Right lobe of liver (tissue), 6 donors: ENCODE measurements around the gene TAB2. TPM values are rescaled to one million over a fixed set of nuclear protein-coding genes. Genes with fewer than 3 reads are reported as not detected.

Source experiments
- ATAC-seq, 4 donors: fragments of 200-7000 bp; cut with Tn5 transposase; one replicate each; pipeline ENCODE4 v1.9.1; 2020; ENCODE audit warnings: mild to moderate bottlenecking in 4 of 4, moderate library complexity in 4 of 4
- DNase-seq, 3 donors: peaks; one replicate each; pipeline ENCODE4 v3.0.0-alpha.2; 2020
- H3K27ac ChIP-seq, 3 donors: fragments of 200-600 bp; one replicate each; pipeline ENCODE4 v1.8.0; 2022
- H3K27me3 ChIP-seq, 2 donors: fragments of 200-600 bp; one replicate each; pipeline ENCODE4 v1.8.0; 2022
- H3K36me3 ChIP-seq, 4 donors: fragments of 200-600 bp; sonication (generic) in 1 of 4; one replicate each; pipeline versions ENCODE4 v1.5.1 to v1.8.0; 2017 to 2022; ENCODE audit warnings: control low read depth in 1 of 4
- H3K4me1 ChIP-seq, 4 donors: fragments of 200-600 bp; sonication (generic) in 1 of 4; one replicate each; pipeline versions ENCODE4 v1.5.1 to v1.8.0; 2017 to 2022; ENCODE audit warnings: control low read depth in 1 of 4
- H3K4me3 ChIP-seq, 3 donors: fragments of 200-600 bp; one replicate each; pipeline ENCODE4 v1.8.0; 2022
- H3K9me3 ChIP-seq, 4 donors: fragments of 200-600 bp; sonication (generic) in 1 of 4; one replicate each; pipeline versions ENCODE4 v1.5.1 to v1.8.0; 2017 to 2022; ENCODE audit warnings: control low read depth in 1 of 4
- POLR2A ChIP-seq: fragments of 450-650 bp; IDR thresholded peaks from one replicate; pipeline ENCODE4 v1.6.1; 2017; ENCODE audit warnings: antibody characterized with exemption, mild to moderate bottlenecking
- WGBS: methylation state at CpG from one replicate; pipeline ENCODE4 v1.1.6; 2018; ENCODE audit warnings: low coverage, low lambda C conversion rate; ENCODE audit not compliant: insufficient coverage; ENCODE audit errors: missing lambda C conversion rate; 5-methylcytosine and 5-hydroxymethylcytosine counted together
- intact Hi-C, 2 donors: fragments of 100-400 bp; cut with DNase I; formaldehyde crosslinking; loops; one replicate each; pipeline versions ENCODE4 v1.11.2 to v1.14.1; 2022
- total RNA-seq, 6 experiments: library from RNA; depleted of rRNA in 2 of 6; stranded (reverse); fragments of >200 nt in 2 of 6; fragmentation: NEBNext Ultra II Directional in 3 of 6; extraction: Animal tissue kit (Norgen Biotek cat#: 25700) in 3 of 6; gene quantifications; one replicate each; pipeline versions ENCODE4 v1.1.0 to v1.2.4, GENCODE V29; 2016 to 2023
- TF ChIP-seq, protein P1 (sequence below), 4 donors: fragments of 200-600 bp in 3 of 4; fragments of 450-650 bp in 1 of 4; IDR thresholded peaks; one replicate each; pipeline versions ENCODE4 v1.5.1 to v1.8.0; 2016 to 2022; ENCODE audit warnings: antibody characterized with exemption in 4 of 4, mild to moderate bottlenecking in 2 of 4
- donor health status: DM: no; HTN: yes; CAD: no.
- donor health status: DM: no; HTN: no; CAD: no.
- donor health status: DM: no; HTN: no; CAD: no.
- donor health status: DM: no; HTN: yes; CAD: no.
- donor health status: DM: no; HTN: yes; CAD: no.

Gene TAB2
- total RNA-seq, 6 experiments from 2014 or later = 25.5 to 33.1 (median 30.2) TPM

DNA sequence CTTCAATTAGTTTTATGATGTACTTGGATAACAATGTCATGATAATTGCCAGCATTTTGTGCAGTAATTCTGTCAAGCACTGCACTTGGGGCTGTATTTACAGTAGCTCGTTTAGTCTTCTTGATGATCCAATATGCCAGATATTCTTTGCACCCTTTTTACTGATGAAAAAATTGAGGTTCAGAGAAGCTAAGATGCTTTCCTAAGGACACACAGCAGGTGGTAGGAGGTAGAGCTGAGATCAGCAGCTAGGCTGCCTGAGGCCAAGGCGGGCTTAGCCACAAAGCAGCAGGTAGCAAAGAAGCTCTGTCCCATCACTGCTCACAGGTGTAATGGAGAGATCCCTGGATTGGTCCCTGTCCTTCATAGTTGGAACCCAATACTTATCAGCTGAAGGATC lies 115.9 kb downstream of the TAB2 start:
- TF ChIP-seq POLR2A = no peak
- TF ChIP-seq, protein P1, sequence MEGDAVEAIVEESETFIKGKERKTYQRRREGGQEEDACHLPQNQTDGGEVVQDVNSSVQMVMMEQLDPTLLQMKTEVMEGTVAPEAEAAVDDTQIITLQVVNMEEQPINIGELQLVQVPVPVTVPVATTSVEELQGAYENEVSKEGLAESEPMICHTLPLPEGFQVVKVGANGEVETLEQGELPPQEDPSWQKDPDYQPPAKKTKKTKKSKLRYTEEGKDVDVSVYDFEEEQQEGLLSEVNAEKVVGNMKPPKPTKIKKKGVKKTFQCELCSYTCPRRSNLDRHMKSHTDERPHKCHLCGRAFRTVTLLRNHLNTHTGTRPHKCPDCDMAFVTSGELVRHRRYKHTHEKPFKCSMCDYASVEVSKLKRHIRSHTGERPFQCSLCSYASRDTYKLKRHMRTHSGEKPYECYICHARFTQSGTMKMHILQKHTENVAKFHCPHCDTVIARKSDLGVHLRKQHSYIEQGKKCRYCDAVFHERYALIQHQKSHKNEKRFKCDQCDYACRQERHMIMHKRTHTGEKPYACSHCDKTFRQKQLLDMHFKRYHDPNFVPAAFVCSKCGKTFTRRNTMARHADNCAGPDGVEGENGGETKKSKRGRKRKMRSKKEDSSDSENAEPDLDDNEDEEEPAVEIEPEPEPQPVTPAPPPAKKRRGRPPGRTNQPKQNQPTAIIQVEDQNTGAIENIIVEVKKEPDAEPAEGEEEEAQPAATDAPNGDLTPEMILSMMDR (IDR thresholded peaks at IDR 0.05) = no peak
- 43% methylated on average over 2 of the region's 2 CpGs for WGBS
- intact Hi-C loops = loop anchor here (10.0 kb wide), 2 partner anchors 349 to 409 kb away; no protein-coding TSS in a partner anchor

GRCh38 chr6:149433881-149434280 lies 116.4 kb downstream of the TAB2 start:
- H3K4me1 ChIP-seq = no peaks in the 10 kb centered on the region
- intact Hi-C loops = loop anchor here (10.0 kb wide), 2 partner anchors 349 to 409 kb away; no protein-coding TSS in a partner anchor

More for the DNA sequence above, 115.9 kb downstream of the TAB2 start:
- DNase-seq (no peak), ATAC-seq (no peak)
- Histone ChIP-seq H3K36me3 (no peaks in the 10 kb centered on the region), H3K27ac (no peak overlapping the region), H3K4me3 (no peak overlapping the region), H3K4me1 (no peaks in the 10 kb centered on the region), H3K27me3 (no peaks in the 10 kb centered on the region), H3K9me3 (no peaks in the 10 kb centered on the region)

DNA sequence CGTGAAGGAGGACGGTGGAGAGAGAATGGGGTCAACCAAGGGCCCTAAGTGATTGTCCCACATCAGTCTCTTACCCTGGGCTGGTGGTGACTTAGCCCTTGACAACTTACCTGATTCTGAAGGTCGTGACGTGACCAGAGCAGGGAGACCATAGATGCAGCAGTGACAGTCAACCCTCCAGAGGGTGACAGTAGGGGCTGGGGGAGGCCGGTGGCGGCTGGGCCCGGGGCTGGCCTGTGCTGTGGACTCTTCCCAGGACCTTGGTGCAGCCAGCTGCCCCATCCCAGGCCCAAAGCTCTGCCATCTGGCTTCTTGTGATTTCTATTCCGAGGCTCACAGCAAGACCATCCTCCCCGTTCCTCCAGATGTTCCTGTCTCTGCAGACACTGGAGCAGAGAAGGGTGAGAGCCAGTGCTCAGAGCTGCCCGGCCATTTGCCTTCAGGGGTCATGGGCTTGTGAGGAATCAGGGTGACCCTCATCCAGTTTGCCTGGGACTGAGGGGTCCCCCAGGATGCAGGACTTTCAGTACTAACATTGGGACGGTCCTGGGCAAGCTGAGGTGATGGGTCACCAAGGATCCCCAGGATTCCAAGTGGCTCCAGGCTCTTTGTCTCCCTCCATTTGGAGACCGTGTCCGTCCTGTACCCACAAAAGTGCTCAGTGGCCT lies 118.5 kb downstream of the TAB2 start:
- Histone ChIP-seq H3K27me3 (no peaks in the 10 kb centered on the region), H3K36me3 (no peaks in the 10 kb centered on the region), H3K4me1 (no peaks in the 10 kb centered on the region), H3K27ac (no peak overlapping the region), H3K9me3 (no peaks in the 10 kb centered on the region), H3K4me3 (no peak overlapping the region)
- WGBS = 86% methylated on average over 8 of the region's 13 CpGs
- intact Hi-C loops = loop anchor here (10.0 kb wide), 2 partner anchors 351 to 411 kb away; no protein-coding TSS in a partner anchor
- DNase-seq (no peak), ATAC-seq (no peak)
- no peak for TF ChIP-seq POLR2A
- TF ChIP-seq, protein P1 (IDR thresholded peaks at IDR 0.05) = no peak

More at GRCh38 chr6:149433881-149434280, 116.4 kb downstream of the TAB2 start:
- Histone ChIP-seq H3K27ac (no peak overlapping the region), H3K9me3 (no peaks in the 10 kb centered on the region), H3K4me3 (no peak overlapping the region), H3K27me3 (no peaks in the 10 kb centered on the region), H3K36me3 (no peaks in the 10 kb centered on the region)
- DNase-seq (no peak), ATAC-seq (no peak)
- TF ChIP-seq, protein P1 (IDR thresholded peaks at IDR 0.05) = no peak
- TF ChIP-seq POLR2A = no peak
- WGBS = 7% methylated on average over 1 of the region's 1 CpG

DNA sequence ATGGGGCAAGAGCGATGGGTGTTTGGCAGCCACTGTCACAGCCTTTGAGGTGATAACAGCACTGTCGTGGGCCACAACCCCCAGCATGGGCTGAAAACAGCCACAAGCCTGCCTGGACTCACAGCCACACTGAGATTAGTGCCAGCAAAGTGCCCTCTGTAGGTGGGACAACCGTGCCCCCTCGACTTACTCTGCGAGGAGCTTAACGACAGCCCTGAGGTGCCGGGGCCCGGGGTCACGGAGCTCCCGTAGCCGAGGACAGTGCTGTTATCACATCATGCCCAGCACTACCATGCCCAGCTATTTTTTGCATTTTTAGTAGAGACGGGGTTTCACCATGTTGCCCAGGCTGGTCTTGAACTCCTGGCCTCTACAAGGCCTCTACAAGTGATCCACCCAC lies 119.1 kb downstream of the TAB2 start:
- ATAC-seq = no peak
- intact Hi-C loops = loop anchor here (10.0 kb wide), 2 partner anchors 352 to 412 kb away; no protein-coding TSS in a partner anchor
- TF ChIP-seq POLR2A = no peak
- TF ChIP-seq, protein P1 (IDR thresholded peaks at IDR 0.05) = no peak
- Histone ChIP-seq H3K27me3 (no peaks in the 10 kb centered on the region), H3K27ac (no peak overlapping the region), H3K4me1 (no peaks in the 10 kb centered on the region), H3K4me3 (no peak overlapping the region), H3K36me3 (no peaks in the 10 kb centered on the region), H3K9me3 (no peaks in the 10 kb centered on the region)
- no peak for DNase-seq
- WGBS = 95% methylated on average over 7 of the region's 12 CpGs
